A673 (cell line): ENCODE data around the gene GPR39. TPM values are rescaled to one million over a fixed set of nuclear protein-coding genes. Genes with fewer than 3 reads are reported as not detected.

ENCODE experiments used
- BruUV-seq: library from RNA; stranded (reverse); fragments of 400-500 nt; replicated peaks from 2 replicates; lab custom pipeline; 2021; lab: Mats Ljungman, UMichigan
- CTCF ChIA-PET: fragments of 300-600 bp; sonication (Branson Sonifier 250); formaldehyde crosslinking; loops from one replicate; lab custom pipeline; 2022; ENCODE audit warnings: antibody characterized with exemption; lab: Charles Lee
- POLR2A ChIA-PET: fragments of 300-600 bp; sonication (Branson Sonifier 250); formaldehyde crosslinking; loops from one replicate; lab custom pipeline; 2022; ENCODE audit warnings: antibody characterized with exemption; ENCODE audit not compliant: low non-redundant PET; lab: Charles Lee
- DNase-seq: peaks from one replicate; pipeline ENCODE4 v3.0.0-alpha.2; 2015; ENCODE audit warnings: low spot score
- H3K27ac ChIP-seq: fragments of 200-600 bp; sonication (generic); 2 replicates; pipeline ENCODE4 v1.5.1; 2016; ENCODE audit warnings: mixed run types, low read depth, mild to moderate bottlenecking, mixed read lengths, antibody characterized with exemption, low read length; ENCODE audit not compliant: poor library complexity, severe bottlenecking
- H3K27me3 ChIP-seq: fragments of 200-600 bp; sonication (generic); replicated peaks from 2 replicates; pipeline ENCODE4 v1.6.1; 2017; ENCODE audit warnings: mixed run types, low read depth, mild to moderate bottlenecking, mixed read lengths, antibody characterized with exemption, low read length; ENCODE audit not compliant: insufficient read depth, poor library complexity
- H3K36me3 ChIP-seq: fragments of 200-600 bp; sonication (generic); 2 replicates; pipeline ENCODE4 v1.6.1; 2016; ENCODE audit warnings: mixed run types, mild to moderate bottlenecking, mixed read lengths, antibody characterized with exemption, low read length; ENCODE audit not compliant: insufficient read depth, poor library complexity, severe bottlenecking
- H3K4me1 ChIP-seq: fragments of 200-600 bp; sonication (generic); 2 replicates; pipeline ENCODE4 v1.6.1; 2017; ENCODE audit warnings: mixed run types, mild to moderate bottlenecking, mixed read lengths, antibody characterized with exemption, low read length; ENCODE audit not compliant: insufficient read depth, poor library complexity, severe bottlenecking
- H3K4me3 ChIP-seq: fragments of 200-600 bp; sonication (generic); 2 replicates; pipeline ENCODE4 v1.5.1; 2016; ENCODE audit warnings: low read depth, mixed run types, mild to moderate bottlenecking, mixed read lengths, low read length; ENCODE audit not compliant: poor library complexity, severe bottlenecking
- H3K9me3 ChIP-seq: fragments of 200-600 bp; sonication (generic); 2 replicates; pipeline ENCODE4 v1.6.1; 2016; ENCODE audit warnings: mixed run types, low read depth, mild to moderate bottlenecking, mixed read lengths, antibody characterized with exemption, low read length; ENCODE audit not compliant: poor library complexity, severe bottlenecking
- EZH2 ChIP-seq: fragments of 200-600 bp; sonication (generic); IDR thresholded peaks from 2 replicates; pipeline ENCODE4 v1.6.1; 2017; ENCODE audit warnings: borderline replicate concordance, low read depth, mild to moderate bottlenecking, mixed read lengths, antibody characterized with exemption, low read length; ENCODE audit not compliant: poor library complexity, severe bottlenecking
- intact Hi-C: fragments of 100-400 bp; cut with micrococcal nuclease; formaldehyde crosslinking; loops from one replicate; pipeline ENCODE4 v1.10.0; 2022; ENCODE audit not compliant: unreplicated experiment
- total RNA-seq: library from RNA; stranded (reverse); gene quantifications from 2 replicates; pipeline ENCODE4 v1.2.3, GENCODE V29; 2021
- TF ChIP-seq, protein P1 (sequence below): fragments of 300-800, 200-600 bp; sonication (generic); conservative IDR thresholded peaks from 2 replicates; pipeline ENCODE4 v1.5.1; 2017; ENCODE audit warnings: low read depth, mild to moderate bottlenecking, antibody characterized with exemption, low read length, moderate library complexity, mixed read lengths

The GPR39 gene
- total RNA-seq, 1 experiment from 2014 or later, result 3.6 TPM

DNA sequence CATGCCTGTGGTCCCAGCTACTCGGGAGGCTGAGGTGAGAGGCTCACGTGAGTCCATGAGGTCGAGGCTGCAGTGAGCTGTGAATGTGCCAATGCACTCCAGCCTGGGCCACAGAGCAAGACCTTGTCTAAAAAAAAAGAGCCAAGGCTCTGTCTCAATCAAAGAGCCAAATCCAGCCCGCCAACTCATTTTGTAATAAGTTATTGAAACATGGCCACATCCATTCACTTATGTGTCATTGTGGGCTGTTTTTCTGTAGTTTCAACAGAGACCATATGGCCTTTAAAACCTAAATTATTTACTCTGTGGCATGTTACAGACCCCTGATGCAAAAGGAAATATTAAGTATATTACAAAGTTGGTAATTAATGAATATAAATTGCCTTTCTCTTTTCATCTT lies 60.8 kb downstream of the GPR39 start:
- H3K27me3 ChIP-seq, result no peaks in the 10 kb centered on the region
- intact Hi-C loops, result no loop called here
- H3K4me1 ChIP-seq, result no peaks in the 10 kb centered on the region
- H3K4me3 ChIP-seq, result no peak overlapping the region
- ChIA-PET POLR2A (no interaction called here), CTCF (no interaction called here)
- TF ChIP-seq, protein P1, sequence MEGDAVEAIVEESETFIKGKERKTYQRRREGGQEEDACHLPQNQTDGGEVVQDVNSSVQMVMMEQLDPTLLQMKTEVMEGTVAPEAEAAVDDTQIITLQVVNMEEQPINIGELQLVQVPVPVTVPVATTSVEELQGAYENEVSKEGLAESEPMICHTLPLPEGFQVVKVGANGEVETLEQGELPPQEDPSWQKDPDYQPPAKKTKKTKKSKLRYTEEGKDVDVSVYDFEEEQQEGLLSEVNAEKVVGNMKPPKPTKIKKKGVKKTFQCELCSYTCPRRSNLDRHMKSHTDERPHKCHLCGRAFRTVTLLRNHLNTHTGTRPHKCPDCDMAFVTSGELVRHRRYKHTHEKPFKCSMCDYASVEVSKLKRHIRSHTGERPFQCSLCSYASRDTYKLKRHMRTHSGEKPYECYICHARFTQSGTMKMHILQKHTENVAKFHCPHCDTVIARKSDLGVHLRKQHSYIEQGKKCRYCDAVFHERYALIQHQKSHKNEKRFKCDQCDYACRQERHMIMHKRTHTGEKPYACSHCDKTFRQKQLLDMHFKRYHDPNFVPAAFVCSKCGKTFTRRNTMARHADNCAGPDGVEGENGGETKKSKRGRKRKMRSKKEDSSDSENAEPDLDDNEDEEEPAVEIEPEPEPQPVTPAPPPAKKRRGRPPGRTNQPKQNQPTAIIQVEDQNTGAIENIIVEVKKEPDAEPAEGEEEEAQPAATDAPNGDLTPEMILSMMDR, result no peak
- no peak overlapping the region for H3K27ac ChIP-seq
- no TSS peak for BruUV-seq
- H3K9me3 ChIP-seq, result no peaks in the 10 kb centered on the region
- H3K36me3 ChIP-seq, result no peaks in the 10 kb centered on the region
- DNase-seq, result no peak

DNA sequence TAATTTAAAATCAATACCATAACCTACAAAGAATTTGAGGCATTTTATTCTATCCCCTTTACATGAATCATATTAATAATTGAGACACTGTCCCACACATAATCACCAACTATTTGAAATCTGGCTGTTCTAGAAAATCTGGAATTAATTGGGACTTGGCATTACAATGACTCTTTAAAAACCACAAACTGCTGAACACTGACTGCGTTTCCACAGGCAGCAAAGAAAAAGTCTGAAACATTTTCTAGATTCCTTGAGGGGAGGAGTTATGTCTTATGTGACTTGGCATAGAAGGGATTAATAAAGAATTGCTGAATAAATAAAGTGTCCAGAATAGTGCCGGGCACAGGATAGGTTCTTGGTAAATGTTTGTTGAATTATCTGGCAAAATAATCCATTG lies 61.4 kb downstream of the GPR39 start:
- Histone ChIP-seq H3K27ac (no peak overlapping the region), H3K27me3 (no peaks in the 10 kb centered on the region), H3K36me3 (no peaks in the 10 kb centered on the region), H3K9me3 (no peaks in the 10 kb centered on the region), H3K4me3 (no peak overlapping the region), H3K4me1 (no peaks in the 10 kb centered on the region)
- BruUV-seq, result no TSS peak
- ChIA-PET POLR2A (no interaction called here), CTCF (no interaction called here)
- no peak for TF ChIP-seq EZH2
- TF ChIP-seq, protein P1, result no peak
- intact Hi-C loops, result no loop called here
- DNase-seq, result peak; percentile 12

DNA sequence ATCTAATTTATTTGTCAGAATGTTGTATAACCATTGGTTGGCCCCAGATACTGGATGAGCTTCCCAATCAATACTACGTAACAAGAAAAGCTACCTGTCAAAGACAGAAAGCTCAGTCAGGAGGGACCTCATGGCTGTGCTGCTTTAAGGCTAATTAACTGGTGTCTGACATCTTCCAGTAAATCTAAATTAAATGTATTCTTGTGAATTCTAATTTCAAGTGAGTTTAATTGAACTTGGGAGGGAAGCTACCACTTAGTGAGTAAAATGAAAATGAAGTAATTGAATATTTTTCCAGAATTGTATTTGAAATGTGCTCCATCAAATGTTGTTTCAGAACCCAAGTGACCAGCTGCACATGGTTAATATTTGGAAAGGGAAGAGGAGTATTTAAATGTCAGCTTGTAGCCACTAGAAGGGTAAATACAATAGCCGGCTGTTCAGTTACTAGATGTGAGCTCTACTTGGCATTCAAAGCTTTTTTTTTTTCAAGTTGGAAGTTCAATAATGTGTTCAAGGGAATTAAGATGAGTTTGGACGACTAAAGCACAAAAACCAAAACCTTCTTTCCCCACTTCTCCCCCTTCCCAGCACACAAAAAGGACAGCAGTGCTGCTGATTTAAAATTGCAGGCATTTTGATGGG lies 62.0 kb downstream of the GPR39 start:
- POLR2A ChIA-PET, result no interaction called here
- H3K27me3 ChIP-seq, result no peaks in the 10 kb centered on the region
- no TSS peak for BruUV-seq
- H3K4me1 ChIP-seq, result no peaks in the 10 kb centered on the region
- intact Hi-C loops, result no loop called here
- H3K9me3 ChIP-seq, result no peaks in the 10 kb centered on the region
- TF ChIP-seq, protein P1, result no peak
- no peak for TF ChIP-seq EZH2
- no peaks in the 10 kb centered on the region for H3K36me3 ChIP-seq
- no peak for DNase-seq
- CTCF ChIA-PET, result interaction anchor here (0.8 kb wide), 1 partner anchor 30 kb away, joined by 3 read pairs; no protein-coding TSS in a partner anchor
- H3K27ac ChIP-seq, result no peak overlapping the region
- no peak overlapping the region for H3K4me3 ChIP-seq
